Stomach (tissue), 9 donors: ENCODE measurements around the gene CELF1. TPM values are rescaled to one million over a fixed set of nuclear protein-coding genes. Genes with fewer than 3 reads are reported as not detected.

Experiments used
- DNase-seq, 2 donors: peaks; one replicate each; pipeline versions ENCODE4 v3.0.0 to v3.0.0-alpha.2; 2013 to 2019
- H3K27ac ChIP-seq, 5 donors: fragments of 200-600 bp in 4 of 5; sonication (generic) in 4 of 5; one replicate each; pipeline ENCODE4 v1.5.1; 2013 to 2019; ENCODE audit warnings: mild to moderate bottlenecking in 1 of 5, moderate library complexity in 1 of 5
- H3K27me3 ChIP-seq, 3 donors: fragments of 200-600 bp; sonication (generic); one replicate each; pipeline ENCODE4 v1.5.1; 2017 to 2019; ENCODE audit warnings: mixed run types in 1 of 3
- H3K36me3 ChIP-seq, 4 donors: fragments of 200-600 bp; sonication (generic); 1 replicate in 3 of 4; 2 replicates in 1 of 4; pipeline ENCODE4 v1.5.1; 2016 to 2019
- H3K4me1 ChIP-seq, 4 donors: fragments of 200-600 bp; sonication (generic); one replicate each; pipeline ENCODE4 v1.5.1; 2016 to 2019
- H3K4me3 ChIP-seq, 4 donors: fragments of 200-600 bp; sonication (generic) in 3 of 4; one replicate each; pipeline ENCODE4 v1.5.1; 2016 to 2019; ENCODE audit warnings: mild to moderate bottlenecking in 1 of 4
- H3K9me3 ChIP-seq, 4 donors: fragments of 200-600 bp; sonication (generic); one replicate each; pipeline ENCODE4 v1.5.1; 2016 to 2019
- EP300 ChIP-seq: sonication (generic); formaldehyde crosslinking; IDR thresholded peaks from one replicate; pipeline ENCODE4 v1.6.1; 2017; ENCODE audit warnings: antibody characterized with exemption
- POLR2A ChIP-seq, 4 donors: fragments of 450-650 bp; IDR thresholded peaks; one replicate each; pipeline ENCODE4 v1.6.1; 2016; ENCODE audit warnings: antibody characterized with exemption in 4 of 4, control low read depth in 2 of 4, mild to moderate bottlenecking in 1 of 4, moderate library complexity in 1 of 4
- POLR2AphosphoS5 ChIP-seq, 3 donors: sonication (generic); formaldehyde crosslinking; IDR thresholded peaks; one replicate each; pipeline ENCODE4 v1.6.1; 2016; ENCODE audit warnings: antibody characterized with exemption in 3 of 3
- whole genome bisulfite sequencing, 5 donors: extraction: QIAGEN DNeasy Blood & Tissue Kit in 3 of 5; methylation state at CpG; one replicate each; pipeline versions ENCODE4 v1.1.5 to v1.1.7; 2013 to 2018; 5-methylcytosine and 5-hydroxymethylcytosine counted together
- intact Hi-C: fragments of 100-400 bp; cut with DNase I; formaldehyde crosslinking; loops from one replicate; pipeline ENCODE4 v1.15.1; 2023; ENCODE audit warnings: low total_unique reads
- polyA plus RNA-seq, 3 donors: library from polyadenylated mRNA; stranded (reverse); fragments of 200-250 nt; gene quantifications; one replicate each; pipeline ENCODE4 v1.2.3, GENCODE V29; 2013
- total RNA-seq, 5 donors: library from RNA; depleted of rRNA; stranded (reverse); fragments of >200 nt; gene quantifications; one replicate each; pipeline versions ENCODE4 v1.1.0 to v1.2.3, GENCODE V29; 2014 to 2016
- TF ChIP-seq, protein P1 (sequence below), 7 experiments: fragments of 450-650 bp in 4 of 7; fragments of 200-600 bp in 3 of 7; sonication (generic) in 3 of 7; IDR thresholded peaks; one replicate each; pipeline ENCODE4 v1.5.1; 2016 to 2019; ENCODE audit warnings: antibody characterized with exemption in 7 of 7, control low read depth in 2 of 7, mild to moderate bottlenecking in 1 of 7
- donor health status: healthy with polysubstance abuse.
- donor health status: Bipolar disorder and iron deficiency.
- donor health status: healthy.

CELF1 gene
- total and polyA plus RNA-seq, 8 donors, result 12.7 to 206 (median 54.4) TPM

GRCh38 chr11:47518212-47518964 is 34.5 kb downstream of the CELF1 start:
- intact Hi-C loops, result no loop called here
- H3K36me3 ChIP-seq, result peaks cover 0 to 6% (median 0%) of the 10 kb centered on the region in 4 donors
- TF ChIP-seq POLR2AphosphoS5 (IDR thresholded peaks at IDR 0.05) (no peak), POLR2A (IDR thresholded peaks at IDR 0.05) (no peak), EP300 (no peak)
- TF ChIP-seq, protein P1, sequence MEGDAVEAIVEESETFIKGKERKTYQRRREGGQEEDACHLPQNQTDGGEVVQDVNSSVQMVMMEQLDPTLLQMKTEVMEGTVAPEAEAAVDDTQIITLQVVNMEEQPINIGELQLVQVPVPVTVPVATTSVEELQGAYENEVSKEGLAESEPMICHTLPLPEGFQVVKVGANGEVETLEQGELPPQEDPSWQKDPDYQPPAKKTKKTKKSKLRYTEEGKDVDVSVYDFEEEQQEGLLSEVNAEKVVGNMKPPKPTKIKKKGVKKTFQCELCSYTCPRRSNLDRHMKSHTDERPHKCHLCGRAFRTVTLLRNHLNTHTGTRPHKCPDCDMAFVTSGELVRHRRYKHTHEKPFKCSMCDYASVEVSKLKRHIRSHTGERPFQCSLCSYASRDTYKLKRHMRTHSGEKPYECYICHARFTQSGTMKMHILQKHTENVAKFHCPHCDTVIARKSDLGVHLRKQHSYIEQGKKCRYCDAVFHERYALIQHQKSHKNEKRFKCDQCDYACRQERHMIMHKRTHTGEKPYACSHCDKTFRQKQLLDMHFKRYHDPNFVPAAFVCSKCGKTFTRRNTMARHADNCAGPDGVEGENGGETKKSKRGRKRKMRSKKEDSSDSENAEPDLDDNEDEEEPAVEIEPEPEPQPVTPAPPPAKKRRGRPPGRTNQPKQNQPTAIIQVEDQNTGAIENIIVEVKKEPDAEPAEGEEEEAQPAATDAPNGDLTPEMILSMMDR (IDR thresholded peaks at IDR 0.05), result no peak
- WGBS, 5 donors, result 51 to 69% (median 60%) methylated on average over 3 of the region's 3 CpGs
- H3K4me1 ChIP-seq, result peaks cover 55 to 100% (median 77%) of the 10 kb centered on the region in 4 donors
- H3K27ac ChIP-seq, result peak overlapping the region in 3 of 5 donors; percentile 5 to 29 (median 21)
- H3K27me3 ChIP-seq, result no peaks in the 10 kb centered on the region
- H3K9me3 ChIP-seq, result no peaks in the 10 kb centered on the region
- H3K4me3 ChIP-seq, result no peak overlapping the region
- DNase-seq, result no peak

GRCh38 chr11:47516984-47517853 is 35.7 kb downstream of the CELF1 start:
- DNase-seq, result no peak
- H3K4me3 ChIP-seq, result no peak overlapping the region
- H3K9me3 ChIP-seq, result no peaks in the 10 kb centered on the region
- H3K27me3 ChIP-seq, result no peaks in the 10 kb centered on the region
- peak overlapping the region in 1 of 5 donors; percentile 61 for H3K27ac ChIP-seq
- WGBS, 5 donors, result 68 to 75% (median 69%) methylated on average over 10 of the region's 10 CpGs
- TF ChIP-seq POLR2AphosphoS5 (IDR thresholded peaks at IDR 0.05), result no peak
- TF ChIP-seq POLR2A (IDR thresholded peaks at IDR 0.05), result no peak
- no peak for TF ChIP-seq EP300
- TF ChIP-seq, protein P1 (IDR thresholded peaks at IDR 0.05), result no peak
- H3K36me3 ChIP-seq, result peaks cover 0 to 6% (median 0%) of the 10 kb centered on the region in 4 donors
- peaks cover 52 to 100% (median 77%) of the 10 kb centered on the region in 4 donors for H3K4me1 ChIP-seq
- intact Hi-C loops, result no loop called here

- 69 to 86% (median 80%) methylated on average over 3 of the region's 3 CpGs for WGBS, 5 donors
- intact Hi-C loops, result no loop called here
- no peak overlapping the region for H3K4me3 ChIP-seq
- no peaks in the 10 kb centered on the region for H3K27me3 ChIP-seq
- TF ChIP-seq EP300, result no peak
- TF ChIP-seq POLR2A (IDR thresholded peaks at IDR 0.05), result no peak
- TF ChIP-seq, protein P1 (IDR thresholded peaks at IDR 0.05), result no peak
- no peak for TF ChIP-seq POLR2AphosphoS5 (IDR thresholded peaks at IDR 0.05)
- peaks cover 0 to 6% (median 0%) of the 10 kb centered on the region in 4 donors for H3K36me3 ChIP-seq
- H3K4me1 ChIP-seq, result peaks cover 52 to 100% (median 81%) of the 10 kb centered on the region in 4 donors
- H3K9me3 ChIP-seq, result no peaks in the 10 kb centered on the region
- peak overlapping the region in 1 of 5 donors; percentile 61 for H3K27ac ChIP-seq
- no peak for DNase-seq
Measured at GRCh38 chr11:47516155-47516554, 36.8 kb downstream of the CELF1 start.
